Type B pancreatic cell (in vitro differentiated cells): Measurements from ENCODE around the gene HCST. TPM values are rescaled to one million over a fixed set of nuclear protein-coding genes. Genes with fewer than 3 reads are reported as not detected.

Source experiments
- DNase-seq: peaks from one replicate; pipeline ENCODE4 v3.0.0; 2021; ENCODE audit warnings: mixed read lengths; ENCODE audit not compliant: unreplicated experiment; ENCODE audit errors: extremely low spot score
- H3K27ac Mint-ChIP-seq: 2 replicates; pipeline ENCODE4 v1.8.0; 2021; ENCODE audit warnings: mild to moderate bottlenecking, mixed read lengths
- H3K27me3 Mint-ChIP-seq: 2 replicates; pipeline ENCODE4 v1.8.0; 2021; ENCODE audit warnings: mixed read lengths
- H3K36me3 Mint-ChIP-seq: 2 replicates; pipeline ENCODE4 v1.8.0; 2021; ENCODE audit warnings: mixed read lengths
- H3K4me1 Mint-ChIP-seq: one replicate; pipeline ENCODE4 v1.8.0; 2021; ENCODE audit warnings: mixed read lengths; ENCODE audit not compliant: unreplicated experiment
- H3K4me3 Mint-ChIP-seq: 2 replicates; pipeline ENCODE4 v1.8.0; 2021; ENCODE audit warnings: mild to moderate bottlenecking, mixed read lengths
- H3K9me3 Mint-ChIP-seq: 2 replicates; pipeline ENCODE4 v1.8.0; 2021; ENCODE audit warnings: mixed read lengths
- total RNA-seq: library from RNA; stranded (reverse); gene quantifications from 2 replicates; pipeline ENCODE4 v1.2.1, GENCODE V29; 2021; ENCODE audit warnings: low replicate concordance
- TF ChIP-seq, protein P1 (sequence below): fragments of 200-600 bp; sonication (generic); conservative IDR thresholded peaks from 2 replicates; pipeline ENCODE4 v1.5.0; 2021; ENCODE audit warnings: antibody characterized with exemption, mild to moderate bottlenecking

HCST gene
- total RNA-seq, 1 donor from 2014 or later, result 1.3 TPM

DNA sequence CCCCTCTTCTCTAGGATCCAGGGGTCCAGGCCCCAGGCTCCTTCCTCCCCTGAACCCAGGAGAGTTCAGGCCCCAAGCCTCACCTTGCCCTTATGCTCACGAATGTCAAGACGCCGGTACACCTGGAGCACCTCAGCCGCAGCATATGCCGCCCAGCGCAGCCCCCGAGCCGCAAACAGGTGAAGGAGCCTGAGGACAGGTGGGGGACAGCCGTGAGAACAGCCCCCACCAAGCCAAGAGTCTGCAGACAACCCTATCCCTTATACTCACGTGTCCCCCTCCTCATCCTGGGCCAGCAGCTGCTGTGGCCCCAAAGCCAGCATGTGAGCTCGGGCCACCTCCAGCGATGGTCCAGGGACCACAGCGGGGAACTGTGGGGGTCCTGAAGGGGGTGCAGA lies 5.7 kb upstream of the HCST start:
- Mint-ChIP-seq H3K9me3 (no peaks in the 10 kb centered on the region), H3K4me3 (no peak overlapping the region), H3K36me3 (no peaks in the 10 kb centered on the region), H3K4me1 (no peaks in the 10 kb centered on the region), H3K27me3 (peaks cover under 1% of the 10 kb centered on the region), H3K27ac (no peak overlapping the region)
- TF ChIP-seq, protein P1, sequence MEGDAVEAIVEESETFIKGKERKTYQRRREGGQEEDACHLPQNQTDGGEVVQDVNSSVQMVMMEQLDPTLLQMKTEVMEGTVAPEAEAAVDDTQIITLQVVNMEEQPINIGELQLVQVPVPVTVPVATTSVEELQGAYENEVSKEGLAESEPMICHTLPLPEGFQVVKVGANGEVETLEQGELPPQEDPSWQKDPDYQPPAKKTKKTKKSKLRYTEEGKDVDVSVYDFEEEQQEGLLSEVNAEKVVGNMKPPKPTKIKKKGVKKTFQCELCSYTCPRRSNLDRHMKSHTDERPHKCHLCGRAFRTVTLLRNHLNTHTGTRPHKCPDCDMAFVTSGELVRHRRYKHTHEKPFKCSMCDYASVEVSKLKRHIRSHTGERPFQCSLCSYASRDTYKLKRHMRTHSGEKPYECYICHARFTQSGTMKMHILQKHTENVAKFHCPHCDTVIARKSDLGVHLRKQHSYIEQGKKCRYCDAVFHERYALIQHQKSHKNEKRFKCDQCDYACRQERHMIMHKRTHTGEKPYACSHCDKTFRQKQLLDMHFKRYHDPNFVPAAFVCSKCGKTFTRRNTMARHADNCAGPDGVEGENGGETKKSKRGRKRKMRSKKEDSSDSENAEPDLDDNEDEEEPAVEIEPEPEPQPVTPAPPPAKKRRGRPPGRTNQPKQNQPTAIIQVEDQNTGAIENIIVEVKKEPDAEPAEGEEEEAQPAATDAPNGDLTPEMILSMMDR, result no peak
- no peak for DNase-seq

DNA sequence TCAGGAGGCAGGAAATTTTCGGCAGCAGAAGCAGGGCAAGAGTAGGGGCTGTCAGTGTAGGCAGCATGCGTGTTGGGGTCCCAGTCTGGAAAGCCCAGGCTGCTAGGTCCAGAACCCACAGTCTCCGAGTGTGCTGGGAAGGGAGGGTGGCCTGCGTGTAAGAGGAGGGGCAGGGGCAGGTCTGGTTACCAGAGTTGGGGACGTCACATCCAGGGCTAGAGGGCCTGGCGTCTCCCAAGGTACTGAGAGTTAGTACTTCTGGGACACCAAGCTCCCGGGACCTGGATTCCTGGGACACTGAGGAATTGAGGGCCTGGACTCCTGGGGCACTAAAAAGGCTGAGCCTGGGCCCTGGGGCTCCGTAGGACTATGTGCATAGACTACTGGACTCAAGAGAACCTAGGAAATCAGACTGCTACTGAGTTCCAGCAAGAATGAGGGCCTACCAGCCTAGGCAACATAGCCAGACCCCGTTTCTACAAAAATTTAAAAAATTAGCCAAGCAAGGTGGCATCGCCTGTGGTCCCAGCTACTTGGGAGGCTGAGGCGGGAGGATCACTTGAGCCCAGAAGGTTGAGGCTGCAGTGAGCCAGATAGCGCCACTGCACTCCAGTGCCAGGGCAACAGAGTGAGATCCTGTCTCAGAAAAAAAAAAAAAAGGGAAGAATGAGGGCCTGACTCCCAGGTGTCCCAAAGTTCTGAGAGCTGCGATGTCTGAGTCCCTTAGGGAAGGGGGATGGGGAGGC lies 4.5 kb upstream of the HCST start:
- Mint-ChIP-seq H3K27ac (peak overlapping the region; percentile 26), H3K36me3 (no peaks in the 10 kb centered on the region), H3K9me3 (no peaks in the 10 kb centered on the region), H3K4me3 (peak overlapping the region; percentile 72), H3K4me1 (peaks cover 7% of the 10 kb centered on the region), H3K27me3 (peaks cover 9% of the 10 kb centered on the region)
- no peak for DNase-seq
- TF ChIP-seq, protein P1, result no peak

- DNase-seq, result no peak
- TF ChIP-seq, protein P1, result no peak
- H3K4me1 Mint-ChIP-seq, result peaks cover 11% of the 10 kb centered on the region
- H3K36me3 Mint-ChIP-seq, result no peaks in the 10 kb centered on the region
- no peaks in the 10 kb centered on the region for H3K9me3 Mint-ChIP-seq
- peak overlapping the region; percentile 87 for H3K27ac Mint-ChIP-seq
- H3K27me3 Mint-ChIP-seq, result peaks cover 14% of the 10 kb centered on the region
- H3K4me3 Mint-ChIP-seq, result peak overlapping the region; percentile 97
Measured at GRCh38 chr19:35898499-35898809, 3.9 kb upstream of the HCST start.

GRCh38 chr19:35899547-35900214 lies 2.6 kb upstream of the HCST start:
- peak overlapping the region; percentile 95 for H3K27ac Mint-ChIP-seq
- peaks cover 12% of the 10 kb centered on the region for H3K4me1 Mint-ChIP-seq
- peak; percentile 81 for DNase-seq
- H3K9me3 Mint-ChIP-seq, result no peaks in the 10 kb centered on the region
- peaks cover 22% of the 10 kb centered on the region for H3K27me3 Mint-ChIP-seq
- H3K36me3 Mint-ChIP-seq, result no peaks in the 10 kb centered on the region
- H3K4me3 Mint-ChIP-seq, result peak overlapping the region; percentile 97
- TF ChIP-seq, protein P1, result no peak

DNA sequence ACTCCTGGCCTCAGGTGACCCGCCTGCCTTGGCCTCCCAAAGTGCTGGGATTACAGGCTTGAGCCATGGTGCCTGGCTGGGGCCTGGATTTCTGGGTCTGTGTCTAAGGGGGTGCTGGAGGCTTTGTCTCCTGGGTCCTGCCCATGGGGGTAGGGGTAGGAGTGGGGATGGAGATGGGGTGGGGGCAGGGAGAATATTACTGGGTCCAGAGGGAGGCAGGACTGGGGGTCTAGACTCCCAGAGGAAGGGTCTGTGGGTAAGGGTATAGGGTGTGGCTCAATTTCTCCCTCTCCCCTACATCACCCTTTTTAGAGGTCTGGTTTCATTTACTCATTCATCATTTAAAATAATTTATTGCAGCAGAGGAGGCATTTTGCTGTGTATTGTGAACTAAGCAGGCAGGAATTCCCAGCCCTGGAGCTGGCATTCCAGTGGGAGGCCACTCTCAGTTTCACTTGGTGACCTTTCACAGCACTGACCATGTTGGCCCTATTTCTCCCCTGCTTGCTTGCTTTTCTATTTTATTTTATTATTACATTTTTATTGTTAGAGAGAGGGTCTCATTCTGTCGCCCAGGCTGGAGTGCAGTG lies 1.2 kb upstream of the HCST start:
- peak overlapping the region; percentile 95 for H3K27ac Mint-ChIP-seq

More for the DNA sequence above, 1.2 kb upstream of the HCST start:
- H3K27me3 Mint-ChIP-seq, result peaks cover 22% of the 10 kb centered on the region
- DNase-seq, result no peak
- H3K9me3 Mint-ChIP-seq, result no peaks in the 10 kb centered on the region
- H3K36me3 Mint-ChIP-seq, result no peaks in the 10 kb centered on the region
- TF ChIP-seq, protein P1, result no peak
- peaks cover 17% of the 10 kb centered on the region for H3K4me1 Mint-ChIP-seq
- peak overlapping the region; percentile 97 for H3K4me3 Mint-ChIP-seq
